A673 (cell line): ENCODE results near the gene SLC25A21.

Experiments used
- EZH2 ChIP-seq: fragments of 200-600 bp; sonication (generic); IDR thresholded peaks from 2 replicates; pipeline ENCODE4 v1.6.1; 2017; ENCODE audit warnings: borderline replicate concordance, low read depth, mild to moderate bottlenecking, mixed read lengths, antibody characterized with exemption, low read length; ENCODE audit not compliant: poor library complexity, severe bottlenecking
- TF ChIP-seq, protein P1 (sequence below): fragments of 300-800, 200-600 bp; sonication (generic); conservative IDR thresholded peaks from 2 replicates; pipeline ENCODE4 v1.5.1; 2017; ENCODE audit warnings: low read depth, mild to moderate bottlenecking, antibody characterized with exemption, low read length, moderate library complexity, mixed read lengths

DNA sequence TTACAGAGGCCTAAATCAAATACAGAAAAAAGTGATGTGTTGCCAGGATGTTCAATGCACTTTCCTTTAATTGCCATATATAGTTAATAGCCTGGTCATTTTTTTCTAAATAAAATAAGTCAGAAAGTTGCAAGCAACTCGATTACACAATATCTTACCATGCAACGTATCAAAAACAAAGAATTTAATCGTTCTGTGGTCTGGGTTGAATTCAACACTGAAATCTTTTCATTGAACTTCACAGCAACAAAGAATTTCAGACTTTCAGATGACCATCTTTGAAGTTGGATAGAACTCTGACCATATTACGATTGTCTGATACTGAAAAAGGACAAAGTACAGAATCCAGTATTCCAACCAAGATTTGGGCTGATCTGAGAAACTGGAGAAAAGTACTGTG is 231.9 kb downstream of the SLC25A21 start:
- TF ChIP-seq, protein P1, sequence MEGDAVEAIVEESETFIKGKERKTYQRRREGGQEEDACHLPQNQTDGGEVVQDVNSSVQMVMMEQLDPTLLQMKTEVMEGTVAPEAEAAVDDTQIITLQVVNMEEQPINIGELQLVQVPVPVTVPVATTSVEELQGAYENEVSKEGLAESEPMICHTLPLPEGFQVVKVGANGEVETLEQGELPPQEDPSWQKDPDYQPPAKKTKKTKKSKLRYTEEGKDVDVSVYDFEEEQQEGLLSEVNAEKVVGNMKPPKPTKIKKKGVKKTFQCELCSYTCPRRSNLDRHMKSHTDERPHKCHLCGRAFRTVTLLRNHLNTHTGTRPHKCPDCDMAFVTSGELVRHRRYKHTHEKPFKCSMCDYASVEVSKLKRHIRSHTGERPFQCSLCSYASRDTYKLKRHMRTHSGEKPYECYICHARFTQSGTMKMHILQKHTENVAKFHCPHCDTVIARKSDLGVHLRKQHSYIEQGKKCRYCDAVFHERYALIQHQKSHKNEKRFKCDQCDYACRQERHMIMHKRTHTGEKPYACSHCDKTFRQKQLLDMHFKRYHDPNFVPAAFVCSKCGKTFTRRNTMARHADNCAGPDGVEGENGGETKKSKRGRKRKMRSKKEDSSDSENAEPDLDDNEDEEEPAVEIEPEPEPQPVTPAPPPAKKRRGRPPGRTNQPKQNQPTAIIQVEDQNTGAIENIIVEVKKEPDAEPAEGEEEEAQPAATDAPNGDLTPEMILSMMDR = no peak
- no peak for TF ChIP-seq EZH2
